H1 (cell line): ENCODE measurements around the gene MLPH. TPM values are rescaled to one million over a fixed set of nuclear protein-coding genes. Genes with fewer than 3 reads are reported as not detected.
A peak's percentile ranks its signal among the peaks of the same experiment; 100 is the strongest.

Source experiments
- CTCF ChIA-PET: fragments of 300-600 bp; sonication (Branson Sonifier 250); formaldehyde crosslinking; loops from one replicate; lab custom pipeline; 2021; ENCODE audit not compliant: partially characterized antibody; lab: Charles Lee
- POLR2A ChIA-PET: fragments of 300-600 bp; sonication (Branson Sonifier 250); formaldehyde crosslinking; loops from one replicate; lab custom pipeline; 2021; ENCODE audit warnings: inconsistent platforms; ENCODE audit not compliant: partially characterized antibody; lab: Charles Lee
- DNase-seq, 2 experiments: peaks; one replicate each; pipeline versions ENCODE4 v3.0.0 to v3.0.0-alpha.2; 2010 to 2022; ENCODE audit warnings: low spot score in 2 of 2, low read depth in 1 of 2, mixed read lengths in 1 of 2
- FAIRE-seq: peaks from 2 replicates; lab custom pipeline; 2011; peaks lifted over from hg19 to GRCh38; lab: Jason Lieb, UNC
- H2AFZ ChIP-seq: 2 replicates; pipeline ENCODE4 v1.8.1; 2012; ENCODE audit warnings: low read length, inconsistent platforms
- H2AK5ac ChIP-seq: 2 replicates; pipeline ENCODE4 v1.6.1; 2013; ENCODE audit warnings: low read depth, low read length
- H2BK120ac ChIP-seq: replicated peaks from 2 replicates; pipeline ENCODE3; 2013; ENCODE audit warnings: low read depth, low read length, inconsistent platforms
- H2BK12ac ChIP-seq: 2 replicates; pipeline ENCODE4 v1.6.1; 2013; ENCODE audit warnings: low read depth, low read length
- H2BK15ac ChIP-seq: 2 replicates; pipeline ENCODE4 v1.6.1; 2013; ENCODE audit warnings: low read length
- H2BK20ac ChIP-seq: 2 replicates; pipeline ENCODE4 v1.6.1; 2013; ENCODE audit warnings: low read length
- H2BK5ac ChIP-seq: 2 replicates; pipeline ENCODE4 v1.6.1; 2013; ENCODE audit warnings: low read depth, low read length
- H3K14ac ChIP-seq: 2 replicates; pipeline ENCODE4 v1.6.1; 2013; ENCODE audit warnings: inconsistent platforms; ENCODE audit not compliant: insufficient read length
- H3K18ac ChIP-seq: 2 replicates; pipeline ENCODE4 v1.6.1; 2013; ENCODE audit warnings: low read length; ENCODE audit errors: extremely low read depth
- H3K23ac ChIP-seq: 2 replicates; pipeline ENCODE4 v1.6.1; 2013; ENCODE audit warnings: inconsistent platforms; ENCODE audit not compliant: insufficient read length
- H3K23me2 ChIP-seq: 2 replicates; pipeline ENCODE4 v1.6.1; 2013; ENCODE audit warnings: low read depth, low read length
- H3K27ac ChIP-seq: 2 replicates; pipeline ENCODE4 v1.6.1; 2011; ENCODE audit warnings: low read depth, low read length, inconsistent platforms
- H3K27me3 ChIP-seq, 4 experiments: replicated peaks in 1 of 4; 1 replicate in 1 of 4; 2 replicates in 3 of 4; pipeline versions ENCODE4 v1.6.1 to v1.8.1; 2011 to 2013; ENCODE audit warnings: low read length in 3 of 4, mild to moderate bottlenecking in 3 of 4, inconsistent platforms in 2 of 4, mixed read lengths in 2 of 4, moderate library complexity in 1 of 4; ENCODE audit not compliant: control insufficient read depth in 3 of 4, insufficient read depth in 3 of 4; ENCODE audit errors: extremely low read depth in 1 of 4
- H3K36me3 ChIP-seq, 4 experiments: 2 replicates each; pipeline versions ENCODE4 v1.6.1 to v1.8.1; 2011 to 2013; ENCODE audit warnings: mild to moderate bottlenecking in 4 of 4, low read length in 3 of 4, moderate library complexity in 2 of 4, control low read depth in 1 of 4, inconsistent platforms in 1 of 4; ENCODE audit not compliant: insufficient read depth in 4 of 4, control insufficient read depth in 2 of 4
- H3K4ac ChIP-seq: replicated peaks from 2 replicates; pipeline ENCODE3; 2013; ENCODE audit warnings: low read length, low read depth, mixed read lengths, inconsistent platforms; ENCODE audit not compliant: insufficient read length
- H3K4me1 ChIP-seq, 4 experiments: replicated peaks in 1 of 4; 1 replicate in 1 of 4; 2 replicates in 3 of 4; pipeline versions ENCODE4 v1.6.1 to v1.8.1; 2011 to 2013; ENCODE audit warnings: low read length in 3 of 4, inconsistent platforms in 2 of 4, mixed read lengths in 1 of 4; ENCODE audit not compliant: insufficient read depth in 4 of 4, control insufficient read depth in 3 of 4
- H3K4me2 ChIP-seq, 2 experiments: 2 replicates each; pipeline versions ENCODE4 v1.6.1 to v1.8.1; 2011 to 2013; ENCODE audit warnings: low read depth in 2 of 2, low read length in 2 of 2, control low read depth in 1 of 2, inconsistent platforms in 1 of 2, mild to moderate bottlenecking in 1 of 2; ENCODE audit not compliant: insufficient read depth in 1 of 2
- H3K4me3 ChIP-seq, 4 experiments: fragments of 200-600, 300-600 bp in 1 of 4; sonication (generic), shearing (Covaris generic), sonication (Bioruptor Twin) in 1 of 4; 2 replicates each; pipeline versions ENCODE4 v1.5.1 to v1.8.1; 2011 to 2016; ENCODE audit warnings: low read length in 4 of 4, low read depth in 3 of 4, control low read depth in 2 of 4, inconsistent platforms in 2 of 4, mild to moderate bottlenecking in 2 of 4, mixed read lengths in 1 of 4, moderate library complexity in 1 of 4; ENCODE audit not compliant: insufficient read depth in 2 of 4; ENCODE audit errors: extremely low read depth in 1 of 4
- H3K56ac ChIP-seq: replicated peaks from 2 replicates; pipeline ENCODE3; 2013; ENCODE audit warnings: low read depth, mild to moderate bottlenecking, mixed read lengths, low read length, inconsistent platforms; ENCODE audit not compliant: insufficient read length
- H3K79me1 ChIP-seq: 2 replicates; pipeline ENCODE4 v1.6.1; 2013; ENCODE audit warnings: low read depth, low read length, control low read depth
- H3K79me2 ChIP-seq, 2 experiments: 2 replicates each; pipeline versions ENCODE4 v1.6.1 to v1.8.1; 2012 to 2013; ENCODE audit warnings: low read length in 2 of 2, mild to moderate bottlenecking in 2 of 2, inconsistent platforms in 1 of 2; ENCODE audit not compliant: insufficient read depth in 2 of 2, control insufficient read depth in 1 of 2
- H3K9ac ChIP-seq, 4 experiments: replicated peaks in 1 of 4; 1 replicate in 1 of 4; 2 replicates in 3 of 4; pipeline versions ENCODE4 v1.6.1 to v1.8.1; 2011 to 2013; ENCODE audit warnings: low read depth in 3 of 4, low read length in 3 of 4, control low read depth in 2 of 4, mild to moderate bottlenecking in 2 of 4, moderate library complexity in 2 of 4, inconsistent platforms in 1 of 4; ENCODE audit errors: extremely low read depth in 1 of 4
- H3K9me3 ChIP-seq, 2 experiments: 2 replicates each; pipeline versions ENCODE4 v1.6.1 to v1.8.1; 2012 to 2013; ENCODE audit warnings: mild to moderate bottlenecking in 2 of 2, moderate library complexity in 2 of 2, control low read depth in 1 of 2, inconsistent platforms in 1 of 2, low read depth in 1 of 2, low read length in 1 of 2, mixed read lengths in 1 of 2; ENCODE audit not compliant: insufficient read depth in 2 of 2
- H4K20me1 ChIP-seq, 2 experiments: replicated peaks in 1 of 2; 2 replicates each; pipeline versions ENCODE3 to v1.8.1; 2011 to 2013; ENCODE audit warnings: inconsistent platforms in 2 of 2, low read length in 2 of 2, mild to moderate bottlenecking in 1 of 2; ENCODE audit not compliant: insufficient read depth in 2 of 2, control insufficient read depth in 1 of 2
- H4K5ac ChIP-seq: 2 replicates; pipeline ENCODE4 v1.6.1; 2013; ENCODE audit warnings: low read length, low read depth, mixed read lengths, inconsistent platforms; ENCODE audit not compliant: insufficient read length
- H4K8ac ChIP-seq: 2 replicates; pipeline ENCODE4 v1.8.0; 2013; ENCODE audit warnings: mild to moderate bottlenecking, moderate library complexity, low read length, inconsistent platforms; ENCODE audit not compliant: insufficient read depth; ENCODE audit errors: extremely low read depth
- H4K91ac ChIP-seq: replicated peaks from 2 replicates; pipeline ENCODE3; 2013; ENCODE audit warnings: low read length, mixed read lengths, inconsistent platforms; ENCODE audit not compliant: insufficient read length
- ASH2L ChIP-seq: fragments of 200-600, 300-600 bp; sonication (generic); IDR thresholded peaks from one replicate; pipeline ENCODE4 v1.7.1; 2017; ENCODE audit warnings: low read length
- BACH1 ChIP-seq: IDR thresholded peaks from 2 replicates; pipeline ENCODE4 v1.6.1; 2012; ENCODE audit warnings: low read length, improper control_type of control experiment
- CEBPB ChIP-seq: IDR thresholded peaks from 2 replicates; pipeline ENCODE4 v1.6.1; 2012; ENCODE audit warnings: low read depth, low read length
- E2F6 ChIP-seq: IDR thresholded peaks from 2 replicates; pipeline ENCODE4 v1.6.1; 2012; ENCODE audit warnings: inconsistent platforms
- MAX ChIP-seq: IDR thresholded peaks from 2 replicates; pipeline ENCODE4 v1.6.1; 2012; ENCODE audit warnings: inconsistent platforms
- PHF8 ChIP-seq: fragments of 200-600 bp; sonication (generic); conservative IDR thresholded peaks from 2 replicates; pipeline ENCODE4 v1.7.1; 2012; ENCODE audit warnings: low read depth, mild to moderate bottlenecking, inconsistent platforms, low read length, moderate library complexity
- POLR2A ChIP-seq, 2 experiments: IDR thresholded peaks; 1 replicate in 1 of 2; 2 replicates in 1 of 2; pipeline ENCODE4 v1.6.1; 2011; ENCODE audit warnings: low read depth in 2 of 2, low read length in 2 of 2, mild to moderate bottlenecking in 2 of 2; ENCODE audit errors: control extremely low read depth in 1 of 2
- POLR2AphosphoS5 ChIP-seq: IDR thresholded peaks from 2 replicates; pipeline ENCODE4 v1.6.1; 2011; ENCODE audit warnings: low read depth, low read length
- RAD21 ChIP-seq, 2 experiments: IDR thresholded peaks in 1 of 2; conservative IDR thresholded peaks in 1 of 2; 2 replicates each; pipeline ENCODE4 v1.6.1; 2011; ENCODE audit warnings: low read depth in 2 of 2, low read length in 2 of 2, improper control_type of control experiment in 1 of 2, inconsistent platforms in 1 of 2, mild to moderate bottlenecking in 1 of 2, moderate library complexity in 1 of 2
- RXRA ChIP-seq: IDR thresholded peaks from 2 replicates; pipeline ENCODE4 v1.6.1; 2011; ENCODE audit warnings: low read depth, mild to moderate bottlenecking, low read length, moderate library complexity; ENCODE audit not compliant: insufficient read depth
- SP2 ChIP-seq: IDR thresholded peaks from 2 replicates; pipeline ENCODE4 v1.6.1; 2012; ENCODE audit warnings: mild to moderate bottlenecking, low read length, inconsistent platforms
- SP4 ChIP-seq: IDR thresholded peaks from 2 replicates; pipeline ENCODE4 v1.6.1; 2012; ENCODE audit warnings: low read length, inconsistent platforms
- SUZ12 ChIP-seq: fragments of 200-600 bp; sonication (generic); IDR thresholded peaks from 2 replicates; pipeline ENCODE4 v1.6.1; 2012; ENCODE audit warnings: mild to moderate bottlenecking, inconsistent platforms, low read length, moderate library complexity, mixed read lengths
- TAF1 ChIP-seq: IDR thresholded peaks from 2 replicates; pipeline ENCODE4 v1.6.1; 2011; ENCODE audit warnings: mild to moderate bottlenecking, low read depth, low read length
- WGBS, 2 experiments: shearing (Covaris generic) in 1 of 2; methylation state at CpG; one replicate each; pipeline versions ENCODE4 v1.1.6 to v1.1.7; 2013 to 2015; ENCODE audit warnings: low lambda C conversion rate in 2 of 2, mixed read lengths in 2 of 2, inconsistent platforms in 1 of 2, low coverage in 1 of 2, missing lambda C conversion rate in 1 of 2; ENCODE audit not compliant: insufficient replicate concordance in 2 of 2, insufficient coverage in 1 of 2, insufficient read length in 1 of 2; ENCODE audit errors: extremely low coverage in 1 of 2, missing lambda C conversion rate in 1 of 2; 5-methylcytosine and 5-hydroxymethylcytosine counted together
- polyA plus RNA-seq, 7 experiments: library from polyadenylated mRNA; depleted of rRNA in 3 of 7; stranded (reverse) in 5 of 7; unstranded in 2 of 7; fragments of >200 nt in 5 of 7; fragments of 200-250 nt in 2 of 7; gene quantifications; 1 replicate in 5 of 7; 2 replicates in 1 of 7; 4 replicates in 1 of 7; pipeline versions ENCODE4 v1.2.1 to v1.2.3, GENCODE V29; 2011 to 2013; ENCODE audit warnings: missing spikeins in 2 of 7, mixed read lengths in 2 of 7
- total RNA-seq: library from RNA; stranded (reverse); fragmentation: NEBNext Ultra II Directional; extraction: Animal tissue kit (Norgen Biotek cat#: 25700); gene quantifications from 2 replicates; pipeline ENCODE4 v1.2.1, GENCODE V29; 2021

Gene MLPH
- total and polyA plus RNA-seq, 2 of the 8 experiments (the other 6 are each of a cell fraction or from before 2014, with no cell fraction given) = 12.7 to 17.0 TPM

DNA sequence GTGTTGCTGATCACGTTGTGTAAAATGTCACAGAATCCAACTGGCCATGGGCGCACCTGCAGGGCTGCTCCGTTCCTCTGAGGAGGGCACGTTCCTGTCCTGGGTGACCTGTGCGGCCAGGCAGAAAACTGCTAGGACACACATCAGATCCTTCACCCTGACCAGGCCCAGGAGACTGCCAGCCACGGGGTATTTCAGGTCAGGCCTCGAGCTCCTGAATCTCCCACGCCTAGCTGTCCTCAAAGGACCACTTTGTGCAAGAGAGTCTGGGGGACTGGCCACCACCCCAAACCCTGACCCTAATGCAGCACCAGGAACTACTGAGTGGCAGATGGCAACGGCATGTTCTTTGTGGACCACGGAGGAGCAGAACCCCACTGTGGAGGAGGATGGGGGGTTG is 90.4 kb downstream of the MLPH start:
- Histone ChIP-seq H2BK20ac (no peak overlapping the region), H3K4me2 (no peak overlapping the region), H3K56ac (no peak overlapping the region), H2BK15ac (no peak overlapping the region), H3K79me2 (no peaks in the 10 kb centered on the region), H3K23ac (no peak overlapping the region), H3K36me3 (peaks cover 0 to 5% (median 1%) of the 10 kb centered on the region in 4 experiments; a peak in 2 of 8 replicates), H2BK120ac (no peak overlapping the region), H4K91ac (no peak overlapping the region), H3K23me2 (no peaks in the 10 kb centered on the region; the same call in 1 of the 2 replicates), H3K4ac (no peak overlapping the region), H2AFZ (no peak overlapping the region), H2BK5ac (no peak overlapping the region), H3K9ac (no peak overlapping the region), H2AK5ac (no peak overlapping the region), H3K79me1 (no peaks in the 10 kb centered on the region; the same call in 1 of the 2 replicates), H3K27me3 (no peaks in the 10 kb centered on the region), H3K18ac (no peak overlapping the region), H4K20me1 (peaks cover 2 to 3% of the 10 kb centered on the region in 2 experiments), H3K4me1 (peaks cover 0 to 14% (median 8%) of the 10 kb centered on the region in 4 experiments; a peak in 5 of 7 replicates), H2BK12ac (no peak overlapping the region), H3K14ac (no peak overlapping the region), H3K9me3 (no peaks in the 10 kb centered on the region), H3K4me3 (no peak overlapping the region), H3K27ac (no peak overlapping the region), H4K8ac (peak overlapping the region; percentile 28; the same call in 1 of the 2 replicates), H4K5ac (no peak overlapping the region)
- 95% methylated on average over 10 of the region's 10 CpGs; no CpG with 5 or more reads in 1 of the 2 experiments for WGBS, 2 experiments
- CTCF ChIA-PET = interaction anchor here (1.2 to 8.1 kb wide), 4 partner anchors 13 to 109 kb away, joined by 3 to 107 read pairs (median 4); partner anchors contain the start of gene RAB17
- no peak for DNase-seq
- POLR2A ChIA-PET = interaction anchor here (1.2 to 1.8 kb wide), 3 partner anchors 8 to 49 kb away, joined by 3 to 8 read pairs (median 4); partner anchors contain the start of gene LRRFIP1
- FAIRE-seq = no peak
- TF ChIP-seq SP2 (no peak), CEBPB (no peak), ASH2L (no peak), SUZ12 (no peak), RAD21 (IDR thresholded peaks at IDR 0.05 in 1 of 2, conservative IDR thresholded peaks at IDR 0.05 in 1 of 2; ENCODE audit: low read depth in 2 of 2, low read length in 2 of 2) (no peak), SP4 (no peak), POLR2AphosphoS5 (no peak), TAF1 (no peak), POLR2A (IDR thresholded peaks at IDR 0.05; ENCODE audit: control extremely low read depth in 1 of 2, low read depth in 2 of 2, low read length in 2 of 2) (no peak), PHF8 (no peak), E2F6 (no peak), RXRA (no peak), MAX (no peak), BACH1 (no peak)
